ENCODE data around the gene DSCAM.
A peak's percentile ranks its signal among the peaks of the same experiment; 100 is the strongest.
"Not testable (repeated sequence)": the region's sequence is repeated elsewhere in the genome, so short reads cannot be mapped to it uniquely, and the experiment has no call there.

Gene DSCAM

GRCh38 chr21:40284409-40284808, 562.5 kb downstream of the DSCAM start:
- no peak for DNase-seq

- no peak for DNase-seq
Observed at GRCh38 chr21:40282912-40283886, 563.8 kb downstream of the DSCAM start.

GRCh38 chr21:40278345-40278744, 568.6 kb downstream of the DSCAM start:
- no peak for DNase-seq

- no peak for DNase-seq
Observed at GRCh38 chr21:40276001-40276400, 571.0 kb downstream of the DSCAM start.

GRCh38 chr21:40272037-40272436, 574.9 kb downstream of the DSCAM start:
- DNase-seq, result no peak

GRCh38 chr21:40271164-40271563, 575.8 kb downstream of the DSCAM start:
- no peak for DNase-seq

GRCh38 chr21:40270047-40270446, 576.9 kb downstream of the DSCAM start:
- no peak for DNase-seq

- DNase-seq, result no peak
Observed at GRCh38 chr21:40269239-40269638, 577.7 kb downstream of the DSCAM start.

- DNase-seq, result not testable (repeated sequence)
Observed at GRCh38 chr21:40258456-40258855, 588.5 kb downstream of the DSCAM start.

- no peak for DNase-seq
Observed at GRCh38 chr21:40257342-40257741, 589.6 kb downstream of the DSCAM start.

- DNase-seq, result no peak
Observed at GRCh38 chr21:40255518-40256444, 591.2 kb downstream of the DSCAM start.

- no peak for DNase-seq
Observed at GRCh38 chr21:40254540-40255465, 592.2 kb downstream of the DSCAM start.

GRCh38 chr21:40253112-40253511, 593.8 kb downstream of the DSCAM start:
- no peak for DNase-seq

- DNase-seq, result no peak
Observed at GRCh38 chr21:40250514-40251294, 596.3 kb downstream of the DSCAM start.

- no peak for DNase-seq
Observed at GRCh38 chr21:40244981-40245380, 602.0 kb downstream of the DSCAM start.

GRCh38 chr21:40243685-40244084, 603.3 kb downstream of the DSCAM start:
- peak; percentile 8 for DNase-seq

- no peak for DNase-seq
Observed at GRCh38 chr21:40242586-40243265, 604.2 kb downstream of the DSCAM start.

GRCh38 chr21:40235528-40235927, 611.4 kb downstream of the DSCAM start:
- no peak for DNase-seq

GRCh38 chr21:40231979-40232378, 615.0 kb downstream of the DSCAM start:
- DNase-seq, result no peak

- no peak for DNase-seq
Observed at GRCh38 chr21:40227096-40227495, 619.9 kb downstream of the DSCAM start.
